WTC11 (cell line): ENCODE data around the gene KLF11.

Experiments
- ATF1 ChIP-seq: sonication (generic); formaldehyde crosslinking; IDR thresholded peaks from 2 replicates; pipeline ENCODE4 v1.8.1; 2023; ENCODE audit warnings: mild to moderate bottlenecking, moderate library complexity, missing genetic modification reagents
- FOXJ3 ChIP-seq: sonication (generic); formaldehyde crosslinking; IDR thresholded peaks from 2 replicates; pipeline ENCODE4 v1.9.0; 2021; ENCODE audit warnings: missing genetic modification reagents, mild to moderate bottlenecking, borderline replicate concordance
- TEAD4 ChIP-seq: sonication (generic); formaldehyde crosslinking; IDR thresholded peaks from 2 replicates; pipeline ENCODE4 v1.8.0; 2022; ENCODE audit warnings: mild to moderate bottlenecking, missing genetic modification reagents
- TF ChIP-seq, protein P1 (sequence below): sonication (generic); formaldehyde crosslinking; IDR thresholded peaks from 2 replicates; pipeline ENCODE4 v1.8.1; 2022; ENCODE audit warnings: mild to moderate bottlenecking, moderate library complexity, missing genetic modification reagents
- TF ChIP-seq, protein P2 (sequence below): sonication (generic); formaldehyde crosslinking; IDR thresholded peaks from 2 replicates; pipeline ENCODE4 v1.8.0; 2022; ENCODE audit warnings: mild to moderate bottlenecking, missing genetic modification reagents
- TF ChIP-seq, protein P3 (sequence below): sonication (generic); formaldehyde crosslinking; IDR thresholded peaks from 2 replicates; pipeline ENCODE4 v1.8.1; 2022; ENCODE audit warnings: low read depth, missing genetic modification reagents, borderline replicate concordance
- TF ChIP-seq, protein P4 (sequence below): fragments of 200-600 bp; IDR thresholded peaks from 2 replicates; pipeline ENCODE4 v1.8.0; 2022; ENCODE audit warnings: antibody characterized with exemption
- TF ChIP-seq, protein P5 (sequence below): sonication (generic); formaldehyde crosslinking; IDR thresholded peaks from 2 replicates; pipeline ENCODE4 v1.8.1; 2022; ENCODE audit warnings: mild to moderate bottlenecking, missing genetic modification reagents, moderate library complexity, borderline replicate concordance

DNA sequence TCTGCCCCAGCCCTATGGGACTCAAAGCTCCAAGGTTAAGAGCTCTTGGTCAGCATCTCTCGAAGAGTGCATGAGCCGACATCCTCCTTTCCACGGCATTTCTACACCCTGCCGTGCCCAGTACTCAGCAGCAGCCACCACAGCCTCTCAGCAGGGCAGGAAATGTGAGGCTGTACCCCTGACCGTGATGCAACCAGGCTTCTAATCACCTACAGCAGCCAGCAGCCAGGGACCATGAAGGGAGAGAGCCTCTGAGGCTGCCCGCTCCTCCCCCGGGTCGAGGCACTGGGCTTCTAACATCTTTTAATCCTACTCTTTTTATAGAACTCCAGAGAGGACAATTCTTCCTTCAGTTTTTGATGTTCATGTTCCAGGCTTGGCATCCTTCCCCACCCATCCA, 30.4 kb downstream of the KLF11 start:
- TF ChIP-seq, protein P1, sequence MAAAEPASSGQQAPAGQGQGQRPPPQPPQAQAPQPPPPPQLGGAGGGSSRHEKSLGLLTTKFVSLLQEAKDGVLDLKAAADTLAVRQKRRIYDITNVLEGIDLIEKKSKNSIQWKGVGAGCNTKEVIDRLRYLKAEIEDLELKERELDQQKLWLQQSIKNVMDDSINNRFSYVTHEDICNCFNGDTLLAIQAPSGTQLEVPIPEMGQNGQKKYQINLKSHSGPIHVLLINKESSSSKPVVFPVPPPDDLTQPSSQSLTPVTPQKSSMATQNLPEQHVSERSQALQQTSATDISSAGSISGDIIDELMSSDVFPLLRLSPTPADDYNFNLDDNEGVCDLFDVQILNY = no peak
- TF ChIP-seq, protein P2, sequence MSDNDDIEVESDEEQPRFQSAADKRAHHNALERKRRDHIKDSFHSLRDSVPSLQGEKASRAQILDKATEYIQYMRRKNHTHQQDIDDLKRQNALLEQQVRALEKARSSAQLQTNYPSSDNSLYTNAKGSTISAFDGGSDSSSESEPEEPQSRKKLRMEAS (CRISPR knock-in tag) = no peak
- TF ChIP-seq, protein P3, sequence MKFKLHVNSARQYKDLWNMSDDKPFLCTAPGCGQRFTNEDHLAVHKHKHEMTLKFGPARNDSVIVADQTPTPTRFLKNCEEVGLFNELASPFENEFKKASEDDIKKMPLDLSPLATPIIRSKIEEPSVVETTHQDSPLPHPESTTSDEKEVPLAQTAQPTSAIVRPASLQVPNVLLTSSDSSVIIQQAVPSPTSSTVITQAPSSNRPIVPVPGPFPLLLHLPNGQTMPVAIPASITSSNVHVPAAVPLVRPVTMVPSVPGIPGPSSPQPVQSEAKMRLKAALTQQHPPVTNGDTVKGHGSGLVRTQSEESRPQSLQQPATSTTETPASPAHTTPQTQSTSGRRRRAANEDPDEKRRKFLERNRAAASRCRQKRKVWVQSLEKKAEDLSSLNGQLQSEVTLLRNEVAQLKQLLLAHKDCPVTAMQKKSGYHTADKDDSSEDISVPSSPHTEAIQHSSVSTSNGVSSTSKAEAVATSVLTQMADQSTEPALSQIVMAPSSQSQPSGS (CRISPR knock-in tag) = no peak
- TF ChIP-seq FOXJ3 (CRISPR knock-in tag) (no peak), TEAD4 (CRISPR knock-in tag) (no peak), ATF1 (CRISPR knock-in tag) (no peak)
- TF ChIP-seq, protein P4, sequence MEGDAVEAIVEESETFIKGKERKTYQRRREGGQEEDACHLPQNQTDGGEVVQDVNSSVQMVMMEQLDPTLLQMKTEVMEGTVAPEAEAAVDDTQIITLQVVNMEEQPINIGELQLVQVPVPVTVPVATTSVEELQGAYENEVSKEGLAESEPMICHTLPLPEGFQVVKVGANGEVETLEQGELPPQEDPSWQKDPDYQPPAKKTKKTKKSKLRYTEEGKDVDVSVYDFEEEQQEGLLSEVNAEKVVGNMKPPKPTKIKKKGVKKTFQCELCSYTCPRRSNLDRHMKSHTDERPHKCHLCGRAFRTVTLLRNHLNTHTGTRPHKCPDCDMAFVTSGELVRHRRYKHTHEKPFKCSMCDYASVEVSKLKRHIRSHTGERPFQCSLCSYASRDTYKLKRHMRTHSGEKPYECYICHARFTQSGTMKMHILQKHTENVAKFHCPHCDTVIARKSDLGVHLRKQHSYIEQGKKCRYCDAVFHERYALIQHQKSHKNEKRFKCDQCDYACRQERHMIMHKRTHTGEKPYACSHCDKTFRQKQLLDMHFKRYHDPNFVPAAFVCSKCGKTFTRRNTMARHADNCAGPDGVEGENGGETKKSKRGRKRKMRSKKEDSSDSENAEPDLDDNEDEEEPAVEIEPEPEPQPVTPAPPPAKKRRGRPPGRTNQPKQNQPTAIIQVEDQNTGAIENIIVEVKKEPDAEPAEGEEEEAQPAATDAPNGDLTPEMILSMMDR = no peak
- TF ChIP-seq, protein P5, sequence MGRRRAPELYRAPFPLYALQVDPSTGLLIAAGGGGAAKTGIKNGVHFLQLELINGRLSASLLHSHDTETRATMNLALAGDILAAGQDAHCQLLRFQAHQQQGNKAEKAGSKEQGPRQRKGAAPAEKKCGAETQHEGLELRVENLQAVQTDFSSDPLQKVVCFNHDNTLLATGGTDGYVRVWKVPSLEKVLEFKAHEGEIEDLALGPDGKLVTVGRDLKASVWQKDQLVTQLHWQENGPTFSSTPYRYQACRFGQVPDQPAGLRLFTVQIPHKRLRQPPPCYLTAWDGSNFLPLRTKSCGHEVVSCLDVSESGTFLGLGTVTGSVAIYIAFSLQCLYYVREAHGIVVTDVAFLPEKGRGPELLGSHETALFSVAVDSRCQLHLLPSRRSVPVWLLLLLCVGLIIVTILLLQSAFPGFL (CRISPR knock-in tag) = no peak
